ENCODE results near the gene RAB27B. TPM values are rescaled to one million over a fixed set of nuclear protein-coding genes. Genes with fewer than 3 reads are reported as not detected.

The RAB27B gene
- total RNA-seq: 1.3 and 3.6 TPM in 2 replicates

DNA sequence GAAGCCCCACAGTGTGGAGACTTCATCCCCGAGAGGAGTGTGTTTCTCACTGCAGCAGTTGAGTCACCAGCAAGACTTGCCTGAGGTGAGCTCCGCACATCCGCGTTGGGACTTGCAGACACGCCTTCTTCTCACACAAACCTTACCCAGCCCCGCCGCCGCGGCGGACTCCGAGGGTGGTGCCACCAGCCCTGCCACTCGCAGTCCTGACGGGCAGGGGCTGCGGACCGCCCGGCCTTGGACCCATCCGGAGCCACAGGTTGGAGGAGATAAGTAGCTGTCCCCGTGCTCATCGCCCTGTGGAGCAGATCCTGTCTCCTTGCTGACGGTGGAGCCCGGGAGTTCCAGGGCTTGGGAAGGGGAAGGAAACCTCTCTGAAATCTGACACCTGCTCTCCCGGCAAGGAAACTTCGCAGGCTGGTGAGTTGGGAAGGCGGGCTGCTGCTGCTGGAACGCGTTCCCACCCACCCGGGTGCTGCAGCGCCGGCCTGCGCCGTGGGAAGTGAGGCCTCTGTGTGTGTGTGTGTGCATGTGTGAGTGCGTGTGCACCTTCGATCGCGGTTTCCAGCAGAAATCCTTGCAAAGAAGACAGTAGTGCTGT, at the start of gene RAB27B:
TSS of gene RAB27B (plus strand) at position 197 of the 601 bp plus-strand sequence. CDS start 49,109 bp downstream, outside the sequence.

Other genes starting within 250 kb of the RAB27B start
- gene DYNAP, start 237.2 kb upstream of the RAB27B start, total RNA-seq: not detected in 2 replicates
- gene CCDC68, start 131.0 kb downstream of the RAB27B start, total RNA-seq: 3.7 and 6.1 TPM in 2 replicates